H1 (cell line): ENCODE measurements around the gene PES1.

Experiments used
- ATF3 ChIP-seq: IDR thresholded peaks from 2 replicates; pipeline ENCODE4 v1.6.1; 2011; ENCODE audit warnings: low read depth, mild to moderate bottlenecking, low read length; ENCODE audit not compliant: insufficient read depth
- CTCF ChIP-seq, 3 experiments: IDR thresholded peaks; 1 replicate in 2 of 3; 2 replicates in 1 of 3; pipeline versions ENCODE4 v1.5.1 to v1.6.1; 2011; ENCODE audit warnings: low read length in 3 of 3, mild to moderate bottlenecking in 3 of 3, inconsistent platforms in 2 of 3, low read depth in 1 of 3, moderate library complexity in 1 of 3; ENCODE audit not compliant: insufficient read depth in 1 of 3; ENCODE audit errors: control extremely low read depth in 1 of 3
- POLR2A ChIP-seq, 2 experiments: IDR thresholded peaks; 1 replicate in 1 of 2; 2 replicates in 1 of 2; pipeline ENCODE4 v1.6.1; 2011; ENCODE audit warnings: low read depth in 2 of 2, low read length in 2 of 2, mild to moderate bottlenecking in 2 of 2; ENCODE audit errors: control extremely low read depth in 1 of 2
- TAF1 ChIP-seq: IDR thresholded peaks from 2 replicates; pipeline ENCODE4 v1.6.1; 2011; ENCODE audit warnings: mild to moderate bottlenecking, low read depth, low read length
- YY1 ChIP-seq: IDR thresholded peaks from 2 replicates; pipeline ENCODE4 v1.6.1; 2011; ENCODE audit warnings: low read depth, mild to moderate bottlenecking, low read length

- TF ChIP-seq CTCF (IDR thresholded peaks at IDR 0.05; ENCODE audit: control extremely low read depth in 1 of 3, insufficient read depth in 1 of 3, low read depth in 1 of 3, low read length in 3 of 3) (no peak), ATF3 (no peak), YY1 (no peak), TAF1 (no peak), POLR2A (IDR thresholded peaks at IDR 0.05; ENCODE audit: control extremely low read depth in 1 of 2, low read depth in 2 of 2, low read length in 2 of 2) (no peak)
Measured at GRCh38 chr22:30566125-30566524, 25.6 kb downstream of the PES1 start.
